Measurements from ENCODE around the gene SELENOF. TPM values are rescaled to one million over a fixed set of nuclear protein-coding genes. Genes with fewer than 3 reads are reported as not detected.

Gene SELENOF
- total RNA-seq, 1 donor from 2014 or later, result 67.0 TPM

GRCh38 chr1:86933562-86934377 lies 19.8 kb upstream of the SELENOF start:
- Histone ChIP-seq H3K27ac (replicated peaks) (peak overlapping the region; percentile 37), H3K4me1 (no peaks in the 10 kb centered on the region), H3K9me3 (replicated peaks) (no peaks in the 10 kb centered on the region), H3K36me3 (no peaks in the 10 kb centered on the region), H3K27me3 (ENCODE audit: low read depth) (no peaks in the 10 kb centered on the region), H3K4me3 (no peak overlapping the region)
- DNase-seq, result no peak
- intact Hi-C loops (cut with micrococcal nuclease), result no loop called here
- no peak for TF ChIP-seq CTCF (IDR thresholded peaks at IDR 0.05; ENCODE audit: borderline replicate concordance)

GRCh38 chr1:86933051-86933450 lies 19.1 kb upstream of the SELENOF start:
- intact Hi-C loops (cut with micrococcal nuclease), result no loop called here
- Histone ChIP-seq H3K27ac (replicated peaks) (no peak overlapping the region), H3K9me3 (replicated peaks) (no peaks in the 10 kb centered on the region), H3K4me1 (peaks cover 7% of the 10 kb centered on the region), H3K36me3 (no peaks in the 10 kb centered on the region), H3K27me3 (ENCODE audit: low read depth) (no peaks in the 10 kb centered on the region), H3K4me3 (no peak overlapping the region)
- no peak for TF ChIP-seq CTCF (IDR thresholded peaks at IDR 0.05; ENCODE audit: borderline replicate concordance)
- no peak for DNase-seq

- Histone ChIP-seq H3K9me3 (replicated peaks) (no peaks in the 10 kb centered on the region), H3K27me3 (ENCODE audit: low read depth) (no peaks in the 10 kb centered on the region), H3K4me1 (peaks cover 7% of the 10 kb centered on the region), H3K36me3 (no peaks in the 10 kb centered on the region), H3K4me3 (no peak overlapping the region), H3K27ac (replicated peaks) (no peak overlapping the region)
- DNase-seq, result no peak
- no peak for TF ChIP-seq CTCF (IDR thresholded peaks at IDR 0.05; ENCODE audit: borderline replicate concordance)
- intact Hi-C loops (cut with micrococcal nuclease), result no loop called here
Measured at GRCh38 chr1:86928819-86929218, 14.9 kb upstream of the SELENOF start.

GRCh38 chr1:86926883-86927282 lies 13.0 kb upstream of the SELENOF start:
- H3K36me3 ChIP-seq, result no peaks in the 10 kb centered on the region
- H3K27ac ChIP-seq (replicated peaks), result no peak overlapping the region
- H3K27me3 ChIP-seq (ENCODE audit: low read depth), result no peaks in the 10 kb centered on the region
- intact Hi-C loops (cut with micrococcal nuclease), result no loop called here
- no peak overlapping the region for H3K4me3 ChIP-seq
- DNase-seq, result no peak
- H3K4me1 ChIP-seq, result peaks cover 7% of the 10 kb centered on the region
- peaks cover 18% of the 10 kb centered on the region for H3K9me3 ChIP-seq (replicated peaks)
- no peak for TF ChIP-seq CTCF (IDR thresholded peaks at IDR 0.05; ENCODE audit: borderline replicate concordance)

GRCh38 chr1:86925742-86926141 lies 11.8 kb upstream of the SELENOF start:
- DNase-seq, result no peak
- intact Hi-C loops (cut with micrococcal nuclease), result no loop called here
- Histone ChIP-seq H3K36me3 (no peaks in the 10 kb centered on the region), H3K27ac (replicated peaks) (no peak overlapping the region), H3K9me3 (replicated peaks) (peaks cover 22% of the 10 kb centered on the region), H3K4me3 (no peak overlapping the region), H3K4me1 (peaks cover 7% of the 10 kb centered on the region), H3K27me3 (ENCODE audit: low read depth) (no peaks in the 10 kb centered on the region)
- no peak for TF ChIP-seq CTCF (IDR thresholded peaks at IDR 0.05; ENCODE audit: borderline replicate concordance)
